ENCODE measurements around the gene CNKSR3. TPM values are rescaled to one million over a fixed set of nuclear protein-coding genes. Genes with fewer than 3 reads are reported as not detected.
A peak's percentile ranks its signal among the peaks of the same experiment; 100 is the strongest.

Gene CNKSR3
- total RNA-seq, 1 donor from 2014 or later, result 11.8 TPM

GRCh38 chr6:154487367-154488247, 22.9 kb downstream of the CNKSR3 start:
- intact Hi-C loops (cut with DNase I), result no loop called here
- no peak for ATAC-seq
- Histone ChIP-seq H3K9me3 (no peaks in the 10 kb centered on the region), H3K36me3 (no peaks in the 10 kb centered on the region), H3K27ac (no peak overlapping the region), H3K4me3 (no peak overlapping the region), H3K4me1 (peaks cover 5% of the 10 kb centered on the region), H3K27me3 (no peaks in the 10 kb centered on the region)
- DNase-seq, result no peak
- TF ChIP-seq, protein P1, sequence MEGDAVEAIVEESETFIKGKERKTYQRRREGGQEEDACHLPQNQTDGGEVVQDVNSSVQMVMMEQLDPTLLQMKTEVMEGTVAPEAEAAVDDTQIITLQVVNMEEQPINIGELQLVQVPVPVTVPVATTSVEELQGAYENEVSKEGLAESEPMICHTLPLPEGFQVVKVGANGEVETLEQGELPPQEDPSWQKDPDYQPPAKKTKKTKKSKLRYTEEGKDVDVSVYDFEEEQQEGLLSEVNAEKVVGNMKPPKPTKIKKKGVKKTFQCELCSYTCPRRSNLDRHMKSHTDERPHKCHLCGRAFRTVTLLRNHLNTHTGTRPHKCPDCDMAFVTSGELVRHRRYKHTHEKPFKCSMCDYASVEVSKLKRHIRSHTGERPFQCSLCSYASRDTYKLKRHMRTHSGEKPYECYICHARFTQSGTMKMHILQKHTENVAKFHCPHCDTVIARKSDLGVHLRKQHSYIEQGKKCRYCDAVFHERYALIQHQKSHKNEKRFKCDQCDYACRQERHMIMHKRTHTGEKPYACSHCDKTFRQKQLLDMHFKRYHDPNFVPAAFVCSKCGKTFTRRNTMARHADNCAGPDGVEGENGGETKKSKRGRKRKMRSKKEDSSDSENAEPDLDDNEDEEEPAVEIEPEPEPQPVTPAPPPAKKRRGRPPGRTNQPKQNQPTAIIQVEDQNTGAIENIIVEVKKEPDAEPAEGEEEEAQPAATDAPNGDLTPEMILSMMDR (IDR thresholded peaks at IDR 0.05), result no peak

GRCh38 chr6:154485815-154486214, 24.7 kb downstream of the CNKSR3 start:
- TF ChIP-seq, protein P1 (IDR thresholded peaks at IDR 0.05), result no peak
- no peak overlapping the region for H3K27ac ChIP-seq
- H3K4me3 ChIP-seq, result no peak overlapping the region
- no peaks in the 10 kb centered on the region for H3K27me3 ChIP-seq
- intact Hi-C loops (cut with DNase I), result no loop called here
- DNase-seq (no peak), ATAC-seq (peak; percentile 51)
- no peaks in the 10 kb centered on the region for H3K9me3 ChIP-seq
- peaks cover 10% of the 10 kb centered on the region for H3K4me1 ChIP-seq
- no peaks in the 10 kb centered on the region for H3K36me3 ChIP-seq

- TF ChIP-seq, protein P1 (IDR thresholded peaks at IDR 0.05), result no peak
- DNase-seq (no peak), ATAC-seq (no peak)
- Histone ChIP-seq H3K4me1 (peaks cover 10% of the 10 kb centered on the region), H3K4me3 (no peak overlapping the region), H3K27ac (no peak overlapping the region), H3K36me3 (no peaks in the 10 kb centered on the region), H3K27me3 (no peaks in the 10 kb centered on the region), H3K9me3 (no peaks in the 10 kb centered on the region)
- intact Hi-C loops (cut with DNase I), result no loop called here
Measured at GRCh38 chr6:154484942-154485341, 25.5 kb downstream of the CNKSR3 start.

GRCh38 chr6:154482858-154483257, 27.6 kb downstream of the CNKSR3 start:
- no peaks in the 10 kb centered on the region for H3K9me3 ChIP-seq
- ATAC-seq (no peak), DNase-seq (no peak)
- H3K27ac ChIP-seq, result no peak overlapping the region
- H3K4me3 ChIP-seq, result no peak overlapping the region
- H3K27me3 ChIP-seq, result no peaks in the 10 kb centered on the region
- intact Hi-C loops (cut with DNase I), result no loop called here
- peaks cover 16% of the 10 kb centered on the region for H3K4me1 ChIP-seq
- H3K36me3 ChIP-seq, result no peaks in the 10 kb centered on the region
- TF ChIP-seq, protein P1 (IDR thresholded peaks at IDR 0.05), result no peak

DNA sequence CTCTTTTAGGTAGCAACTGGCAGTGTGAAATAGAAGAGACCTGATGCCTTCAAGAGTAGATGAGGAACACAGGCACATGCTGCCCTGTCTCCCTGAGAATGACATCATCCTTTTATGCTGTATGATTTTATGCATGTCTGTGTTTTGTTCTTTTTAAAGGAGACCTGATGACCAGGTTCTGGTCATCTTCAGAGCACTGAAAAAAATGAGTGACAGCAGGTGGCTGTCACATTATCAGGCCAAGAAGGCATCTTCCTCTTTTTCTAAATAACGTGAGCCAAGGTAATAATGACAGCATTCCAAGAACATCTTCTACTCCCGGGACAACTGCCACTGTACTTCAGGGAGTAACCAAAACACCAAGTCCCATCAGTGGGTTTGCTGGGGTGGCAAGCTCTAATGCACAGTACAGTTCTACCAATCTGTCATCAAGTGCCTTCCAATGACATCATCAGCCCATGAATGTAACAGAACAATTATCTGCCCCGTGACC, 28.9 kb downstream of the CNKSR3 start:
- intact Hi-C loops (cut with DNase I), result no loop called here
- Histone ChIP-seq H3K36me3 (no peaks in the 10 kb centered on the region), H3K27me3 (no peaks in the 10 kb centered on the region), H3K4me1 (peaks cover 16% of the 10 kb centered on the region), H3K27ac (no peak overlapping the region), H3K4me3 (no peak overlapping the region), H3K9me3 (no peaks in the 10 kb centered on the region)
- TF ChIP-seq, protein P1 (IDR thresholded peaks at IDR 0.05), result no peak
- ATAC-seq (no peak), DNase-seq (no peak)
